Activated CD8-positive, alpha-beta memory T cell treated with anti-CD3 and anti-CD28 coated beads for 36 hours (primary cell): ENCODE data around the gene ZG16B. TPM values are rescaled to one million over a fixed set of nuclear protein-coding genes. Genes with fewer than 3 reads are reported as not detected.

ENCODE experiments used
- CTCF ChIA-PET: fragments of 350-600 bp; sonication (Branson Sonifier 250); formaldehyde crosslinking; loops from one replicate; lab custom pipeline; 2021; ENCODE audit warnings: antibody characterized with exemption; lab: Charles Lee
- POLR2A ChIA-PET: fragments of 350-600 bp; sonication (Branson Sonifier 250); formaldehyde crosslinking; loops from one replicate; lab custom pipeline; 2021; ENCODE audit warnings: antibody characterized with exemption; lab: Charles Lee
- total RNA-seq, 2 experiments: library from RNA; stranded (reverse); gene quantifications; one replicate each; pipeline ENCODE4 v1.2.3, GENCODE V29; 2021

ZG16B gene
- total RNA-seq, 2 experiments from 2014 or later = 0.63 to 0.71 TPM

DNA sequence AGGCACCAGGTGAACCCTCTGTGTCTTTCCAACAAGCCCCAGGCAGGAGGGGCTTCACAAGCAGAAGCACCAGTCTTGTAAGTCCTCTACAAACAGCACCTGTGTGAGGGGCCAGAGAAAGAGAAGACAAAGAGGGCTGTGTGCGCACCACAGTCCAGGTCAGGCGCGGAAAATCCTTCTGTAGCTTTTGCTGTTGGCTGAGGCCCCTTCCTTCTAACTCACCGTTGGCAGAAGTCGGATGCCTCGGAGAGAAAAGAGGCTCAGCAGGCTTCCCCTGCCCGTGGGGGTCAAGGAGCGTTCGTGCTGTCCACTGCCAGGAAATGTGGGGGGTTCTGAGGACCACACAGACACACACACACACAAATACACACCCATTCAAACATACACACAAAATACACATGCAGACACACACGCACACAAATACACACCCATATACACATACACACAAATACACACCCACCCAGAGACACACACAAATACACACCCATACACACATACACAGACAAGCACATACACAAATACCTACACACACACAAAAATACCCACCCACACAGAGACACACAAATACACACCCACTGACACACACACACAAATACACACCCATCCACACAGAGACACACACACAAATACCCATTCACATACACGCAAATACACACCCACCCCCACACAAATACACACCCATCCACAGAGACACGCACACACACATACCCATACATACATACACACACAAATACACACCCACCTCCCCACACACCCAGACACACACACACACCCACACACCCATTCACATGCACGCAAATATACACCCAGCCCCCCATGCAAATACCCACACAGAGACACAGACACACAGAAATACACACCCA, 6.8 kb downstream of the ZG16B start:
- ChIA-PET POLR2A (no interaction called here), CTCF (no interaction called here)

DNA sequence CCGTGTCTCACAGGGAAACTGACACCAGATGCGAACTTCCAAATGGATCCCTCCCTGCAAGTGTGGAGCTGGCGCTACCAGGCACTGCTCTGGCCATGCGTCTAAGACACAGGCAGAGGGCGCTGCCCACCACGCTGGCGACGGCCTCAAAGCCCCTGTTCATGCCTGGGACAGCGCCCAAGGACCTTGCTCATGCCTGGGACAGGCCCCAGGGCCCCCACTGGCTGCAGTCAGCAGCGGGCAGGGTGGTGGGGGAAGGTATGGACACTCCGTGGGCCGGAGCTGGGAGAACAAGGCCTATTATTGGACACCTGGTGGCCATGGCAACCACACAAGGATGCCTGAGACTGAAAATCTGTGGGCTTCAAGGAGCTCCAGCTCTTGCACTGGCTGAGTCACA, 8.8 kb downstream of the ZG16B start:
- POLR2A ChIA-PET = no interaction called here
- CTCF ChIA-PET = interaction anchor here (0.5 to 2.2 kb wide), 16 partner anchors 8 to 104 kb away, joined by 3 to 19 read pairs (median 4); no protein-coding TSS in a partner anchor

DNA sequence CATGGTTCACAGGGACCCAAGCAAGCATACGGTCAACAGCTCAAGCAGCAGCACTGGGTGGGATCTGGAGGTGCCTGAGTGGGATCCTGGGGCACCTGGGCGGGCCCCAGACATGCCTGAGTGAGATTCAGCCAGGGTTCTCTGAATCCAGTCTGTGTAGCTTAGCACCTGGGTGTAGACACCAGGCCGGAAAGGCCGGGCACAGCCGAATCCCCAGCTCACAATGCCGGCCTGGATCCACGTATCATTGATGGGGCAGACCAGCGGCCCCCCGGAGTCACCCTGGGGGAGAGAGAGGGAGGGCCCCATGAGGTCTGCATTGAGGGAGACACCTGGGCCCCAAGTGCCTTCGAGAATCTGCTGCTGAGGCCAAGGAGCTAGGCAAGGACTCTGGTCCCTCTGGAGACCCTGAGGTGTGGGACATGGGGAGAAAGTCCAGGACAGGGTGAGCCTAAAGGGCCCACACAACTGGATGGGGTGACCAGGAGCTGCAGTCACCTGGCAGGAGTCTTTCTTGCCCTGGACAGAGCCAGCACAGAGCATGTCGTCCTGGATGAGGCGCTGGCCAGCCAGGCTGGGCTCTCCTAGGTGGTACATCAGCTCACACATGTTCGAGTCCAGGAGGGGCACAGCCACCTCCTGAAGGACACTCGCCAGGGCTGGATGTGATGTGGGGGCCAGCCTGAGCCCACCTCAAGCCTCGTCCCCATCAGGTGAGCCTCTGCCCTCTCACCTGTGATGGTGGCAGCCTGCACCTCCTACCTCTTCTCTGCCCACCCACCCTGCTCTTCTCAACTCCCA, 9.7 kb downstream of the ZG16B start:
- POLR2A ChIA-PET = interaction anchor here (0.8 kb wide), 1 partner anchor 29 kb away, joined by 4 read pairs; no protein-coding TSS in a partner anchor
- CTCF ChIA-PET = interaction anchor here (0.5 to 2.2 kb wide), 14 partner anchors 17 to 103 kb away, joined by 3 to 19 read pairs (median 4); no protein-coding TSS in a partner anchor

DNA sequence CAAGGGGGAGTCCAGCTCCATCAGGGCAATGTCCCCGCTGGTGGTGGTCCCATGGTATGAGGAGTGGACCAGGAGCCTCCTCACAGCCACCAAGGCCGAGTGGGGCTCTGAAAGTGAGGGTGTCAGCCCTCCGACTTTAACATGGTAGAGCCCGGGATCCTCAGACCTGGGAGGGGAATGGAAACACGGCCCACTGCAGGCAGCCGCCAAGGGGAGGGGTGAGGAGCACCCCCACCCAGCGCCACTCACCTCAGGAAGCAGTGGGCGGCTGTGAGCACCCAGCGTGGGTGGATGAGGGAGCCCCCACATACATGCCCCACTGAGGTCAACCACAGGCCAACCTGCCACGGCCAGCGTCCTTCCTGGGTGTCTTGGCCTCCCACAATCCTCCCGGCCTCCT, 10.8 kb downstream of the ZG16B start:
- ChIA-PET POLR2A (no interaction called here), CTCF (no interaction called here)

DNA sequence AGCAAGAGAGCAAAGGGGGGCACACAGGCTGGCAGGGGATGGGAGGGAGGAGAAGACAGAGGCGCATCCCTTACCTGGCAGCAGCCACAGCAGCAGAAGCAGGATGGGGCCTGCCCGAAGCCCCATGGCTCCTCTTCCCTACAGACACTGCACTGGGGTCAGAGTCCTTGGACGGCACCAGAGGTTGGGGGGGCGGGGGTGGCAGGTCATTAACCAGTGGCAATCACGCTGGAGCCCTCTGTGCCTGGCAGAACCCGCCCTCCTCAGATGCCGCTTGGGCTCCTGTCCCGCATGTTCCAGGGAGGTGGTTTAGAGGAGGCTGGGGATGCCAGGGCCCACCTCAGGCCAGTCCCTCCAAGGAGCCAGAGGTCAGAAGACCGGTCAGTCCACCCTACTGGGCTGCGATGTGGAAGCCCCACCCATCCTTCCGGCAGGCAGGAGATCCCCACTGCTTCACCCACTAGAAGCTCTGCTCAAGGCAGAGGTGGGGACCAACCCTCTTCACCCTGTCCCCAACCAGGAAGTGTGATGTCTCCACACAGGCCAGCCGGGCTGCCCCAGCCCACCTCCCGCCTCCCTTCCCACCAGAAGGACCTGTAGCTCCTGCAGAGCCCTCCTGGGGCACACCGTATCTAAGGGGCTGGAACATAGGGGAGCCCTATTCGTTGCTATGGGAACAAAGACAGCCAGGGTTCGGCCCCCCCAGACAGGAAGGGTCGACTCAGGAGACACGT, 11.7 kb downstream of the ZG16B start:
- CTCF ChIA-PET = interaction anchor here (0.7 to 1.9 kb wide), 8 partner anchors 13 to 123 kb away, joined by 3 to 9 read pairs (median 4); no protein-coding TSS in a partner anchor

DNA sequence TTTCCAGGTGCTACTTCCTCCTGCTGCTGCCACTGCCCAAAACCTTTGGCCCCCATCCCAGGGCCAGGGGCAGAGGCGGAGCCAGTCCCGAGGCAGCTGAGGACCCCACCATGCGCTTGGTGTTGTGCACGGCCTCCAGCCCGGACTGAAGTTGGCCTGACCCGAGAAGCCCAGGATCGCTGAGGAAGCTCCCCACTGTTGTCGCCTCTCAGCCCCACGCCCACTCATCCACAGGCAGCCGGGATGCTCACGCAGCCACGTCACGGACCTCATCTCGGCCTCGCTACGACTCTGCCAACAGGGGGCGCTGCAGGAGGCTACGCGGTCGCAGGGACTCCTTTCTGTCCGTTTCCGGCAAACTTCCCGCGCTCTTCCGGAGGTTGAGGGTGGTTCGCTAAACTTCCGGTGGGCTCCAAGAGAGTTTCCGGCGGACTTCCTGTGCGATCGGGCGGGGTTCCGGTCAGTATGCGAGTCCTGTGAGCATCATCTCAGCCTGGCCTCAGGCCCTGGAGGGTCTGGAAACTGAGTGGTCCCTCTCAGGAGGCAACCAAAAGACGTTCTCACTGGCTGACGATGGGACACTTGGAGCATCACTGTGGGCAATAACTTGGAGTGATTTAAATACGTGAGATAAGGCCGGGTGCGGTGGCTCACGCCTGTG, 12.4 kb downstream of the ZG16B start:
- ChIA-PET CTCF (interaction anchor here (0.7 to 1.9 kb wide), 8 partner anchors 12 to 124 kb away, joined by 3 to 9 read pairs (median 4); no protein-coding TSS in a partner anchor), POLR2A (interaction anchor here (1.3 kb wide), 1 partner anchor 25 kb away, joined by 5 read pairs; no protein-coding TSS in a partner anchor)

More for the DNA sequence above, 11.7 kb downstream of the ZG16B start:
- POLR2A ChIA-PET = interaction anchor here (1.3 kb wide), 1 partner anchor 26 kb away, joined by 5 read pairs; no protein-coding TSS in a partner anchor

DNA sequence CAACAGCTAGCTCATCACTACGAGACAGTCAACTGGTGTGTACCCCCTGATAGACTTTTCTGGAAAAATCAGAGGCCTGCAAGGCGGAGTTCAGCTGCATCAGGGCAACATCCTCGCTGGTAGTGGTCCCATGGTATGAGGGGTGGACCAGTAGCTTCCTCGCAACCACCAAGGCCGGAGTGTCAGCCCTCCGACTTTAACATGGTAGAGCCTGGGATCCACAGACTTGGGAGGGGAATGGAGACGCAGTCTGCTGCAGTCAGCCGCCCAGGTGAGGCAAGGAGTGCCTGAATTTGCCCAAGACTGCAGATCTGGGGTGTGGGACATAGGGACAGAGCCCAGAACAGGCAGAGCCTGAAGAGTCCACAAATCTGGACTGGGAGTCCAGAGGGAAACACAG, 13.4 kb downstream of the ZG16B start:
- CTCF ChIA-PET = interaction anchor here (0.7 to 1.9 kb wide), 2 partner anchors 11 to 25 kb away, joined by 3 to 9 read pairs; no protein-coding TSS in a partner anchor

DNA sequence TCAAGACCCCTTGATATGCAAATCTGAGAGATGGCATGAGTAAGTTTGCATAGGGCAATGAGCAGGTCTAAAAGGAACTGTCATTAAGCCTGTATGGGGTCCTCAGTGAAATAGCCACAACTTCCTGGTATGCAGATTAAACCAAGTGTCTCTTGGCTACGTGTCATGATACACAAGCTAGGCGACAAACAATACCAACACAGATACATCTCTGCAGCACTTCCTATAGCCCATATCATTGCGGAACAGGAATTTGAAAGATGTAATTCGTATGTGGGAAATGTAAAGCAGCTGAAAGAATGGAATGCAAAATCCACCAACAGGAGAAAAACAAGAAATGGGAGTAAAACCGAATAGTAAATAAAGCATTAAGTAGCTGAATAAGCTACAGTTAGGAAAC, 15.0 kb downstream of the ZG16B start:
- ChIA-PET POLR2A (interaction anchor here (1.2 kb wide), 1 partner anchor 60 kb away, joined by 3 read pairs; no protein-coding TSS in a partner anchor), CTCF (interaction anchor here (1.1 kb wide), 1 partner anchor 23 kb away, joined by 4 read pairs; no protein-coding TSS in a partner anchor)

More for the DNA sequence above, 13.4 kb downstream of the ZG16B start:
- POLR2A ChIA-PET = no interaction called here

DNA sequence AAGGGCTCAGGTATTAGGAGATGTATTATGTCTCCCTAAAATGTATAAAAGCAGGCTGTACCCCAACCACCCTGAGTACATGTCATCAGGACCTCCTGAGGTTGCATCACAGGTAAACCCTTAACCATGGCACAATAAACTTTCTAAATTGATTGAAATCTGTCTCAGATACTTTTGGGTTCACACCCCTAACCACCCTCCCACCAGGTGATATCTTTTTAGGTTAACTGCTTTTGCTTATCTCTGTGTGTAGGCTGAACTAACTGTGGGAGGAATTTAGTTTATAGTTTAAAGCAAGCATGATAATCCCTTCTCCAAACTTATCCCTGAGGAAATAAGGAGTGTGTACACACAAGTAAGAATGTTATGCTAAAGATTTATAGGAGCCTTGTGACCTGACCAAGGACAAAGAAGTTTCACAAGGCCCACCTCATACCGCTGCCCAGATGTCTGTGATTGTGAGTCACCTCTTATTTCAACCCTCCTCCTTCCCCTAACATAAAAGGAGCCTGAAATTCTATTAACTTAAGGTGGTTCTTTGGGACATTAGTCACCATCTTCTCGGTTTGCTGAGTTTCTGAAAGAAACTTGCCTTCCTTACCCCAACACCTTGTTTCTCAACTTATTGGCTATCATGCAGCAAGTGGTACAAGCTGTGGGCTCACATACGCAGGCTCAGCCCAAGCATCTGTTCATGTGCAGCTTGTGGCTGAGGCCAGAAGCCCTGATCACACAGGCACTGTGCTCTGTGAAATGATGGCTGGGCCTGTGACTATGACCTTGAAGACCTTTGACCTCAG, 16.6 kb downstream of the ZG16B start:
- ChIA-PET POLR2A (no interaction called here), CTCF (interaction anchor here (0.9 kb wide), 1 partner anchor 8 kb away, joined by 3 read pairs; no protein-coding TSS in a partner anchor)

DNA sequence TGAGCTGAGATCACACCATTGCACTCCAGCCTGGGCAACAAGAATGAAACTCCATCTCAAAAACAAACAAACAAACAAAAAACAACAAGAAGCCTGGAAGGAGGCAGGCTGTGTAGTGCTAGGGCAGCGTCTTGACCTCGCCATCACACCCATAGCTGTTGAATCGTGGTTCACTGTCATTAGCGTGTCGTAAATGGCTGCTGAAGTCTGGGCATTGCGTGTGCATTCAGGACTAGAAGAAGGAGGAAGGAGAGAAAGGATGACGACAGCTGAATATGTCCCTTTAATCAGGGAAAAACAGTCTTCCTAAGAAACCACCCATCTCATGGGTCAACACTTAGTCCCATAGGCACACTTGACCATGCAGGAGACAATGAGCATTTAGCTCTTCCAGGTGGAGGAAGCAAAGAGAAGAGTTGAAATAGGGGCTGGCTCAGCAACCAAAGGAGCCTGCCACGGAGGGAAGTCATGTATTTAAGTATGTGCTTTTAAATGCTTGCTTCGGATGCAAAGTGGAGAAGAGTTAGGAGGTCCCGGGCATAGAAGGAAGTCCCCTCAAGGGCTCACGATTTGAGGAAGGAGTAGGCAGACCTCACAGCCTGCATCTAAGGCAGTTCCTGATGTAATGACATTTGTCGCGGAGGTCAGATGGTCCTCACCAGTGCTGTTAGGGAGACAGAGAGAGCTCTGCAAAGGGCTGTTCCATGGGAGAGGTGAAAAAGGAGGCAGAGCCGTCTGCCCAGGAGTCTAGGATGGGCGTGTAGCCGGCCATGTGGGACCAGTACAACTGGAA, 19.0 kb downstream of the ZG16B start:
- CTCF ChIA-PET = no interaction called here
- POLR2A ChIA-PET = no interaction called here

DNA sequence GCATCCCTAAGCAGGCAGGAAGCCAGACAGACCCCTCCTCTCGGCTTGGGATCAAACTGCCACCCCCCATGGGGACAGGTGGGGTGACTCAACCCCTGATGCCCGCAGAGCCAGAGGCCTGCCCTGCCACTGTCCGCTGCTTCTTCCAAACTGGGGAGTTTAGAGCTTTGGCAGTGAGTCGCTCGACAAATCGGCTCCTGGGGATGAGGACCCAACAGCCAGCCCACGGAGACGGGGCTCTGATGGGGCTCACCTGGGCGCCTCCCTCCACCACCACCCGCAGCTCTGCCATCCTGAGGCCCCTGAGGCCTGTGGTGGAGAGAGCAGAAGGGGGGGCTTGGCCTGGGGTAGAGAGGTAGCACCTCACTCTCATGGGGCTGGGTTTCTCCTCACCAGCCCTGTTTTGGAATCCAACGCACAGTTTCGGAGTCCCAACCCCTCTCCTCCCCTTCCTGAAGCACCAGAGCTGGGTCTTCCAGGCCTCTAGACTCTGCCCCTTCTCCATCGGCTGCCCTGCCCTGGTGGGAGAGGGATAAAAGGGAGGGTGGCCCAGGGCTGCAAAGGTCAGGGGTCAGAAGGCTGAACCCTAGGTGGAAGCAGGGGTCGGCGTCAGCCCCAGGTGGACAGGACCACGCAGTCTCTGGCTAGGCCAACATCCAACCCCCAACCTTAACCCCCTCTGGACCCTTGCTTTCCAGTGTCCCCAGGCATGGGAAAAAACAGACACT, 22.1 kb downstream of the ZG16B start:
- CTCF ChIA-PET = no interaction called here
- POLR2A ChIA-PET = no interaction called here

DNA sequence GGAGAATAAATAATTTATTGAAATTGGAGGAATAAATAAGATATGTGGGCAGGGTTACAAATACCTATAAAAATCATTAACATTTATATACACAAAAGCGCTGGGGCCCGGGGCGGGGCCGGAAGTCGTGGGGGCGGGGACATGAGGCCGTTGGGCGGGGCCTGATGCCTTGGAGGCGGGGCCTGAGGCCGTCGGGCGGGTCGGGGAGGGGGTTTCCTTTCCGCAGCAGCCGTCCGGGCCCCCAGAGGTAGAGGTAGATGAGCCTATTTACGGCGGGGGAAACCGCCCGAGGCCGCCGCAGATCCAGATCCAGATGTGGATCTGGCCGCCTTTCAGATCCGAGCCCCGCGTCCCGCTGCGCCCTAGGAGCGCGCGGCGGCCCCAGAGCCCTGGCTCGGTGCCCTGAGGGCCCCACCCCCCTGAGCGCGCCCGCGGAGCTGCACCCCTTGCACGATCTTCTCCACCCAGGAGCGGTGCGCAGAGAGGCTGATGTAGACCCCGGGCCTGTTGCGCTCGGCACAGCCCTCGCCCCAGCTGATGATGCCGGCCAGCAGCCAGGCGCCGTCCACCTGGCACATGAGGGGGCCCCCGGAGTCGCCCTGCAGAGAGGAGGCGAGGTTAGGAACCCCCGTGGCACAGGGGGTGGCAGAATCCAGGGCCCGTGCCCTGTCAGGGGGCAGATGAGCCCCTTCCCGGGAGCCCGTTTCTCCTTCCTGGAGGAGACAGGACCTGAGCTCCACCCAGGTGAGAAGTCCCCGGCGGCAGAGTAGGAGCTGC, 22.8 kb downstream of the ZG16B start:
- CTCF ChIA-PET = no interaction called here
- POLR2A ChIA-PET = no interaction called here

DNA sequence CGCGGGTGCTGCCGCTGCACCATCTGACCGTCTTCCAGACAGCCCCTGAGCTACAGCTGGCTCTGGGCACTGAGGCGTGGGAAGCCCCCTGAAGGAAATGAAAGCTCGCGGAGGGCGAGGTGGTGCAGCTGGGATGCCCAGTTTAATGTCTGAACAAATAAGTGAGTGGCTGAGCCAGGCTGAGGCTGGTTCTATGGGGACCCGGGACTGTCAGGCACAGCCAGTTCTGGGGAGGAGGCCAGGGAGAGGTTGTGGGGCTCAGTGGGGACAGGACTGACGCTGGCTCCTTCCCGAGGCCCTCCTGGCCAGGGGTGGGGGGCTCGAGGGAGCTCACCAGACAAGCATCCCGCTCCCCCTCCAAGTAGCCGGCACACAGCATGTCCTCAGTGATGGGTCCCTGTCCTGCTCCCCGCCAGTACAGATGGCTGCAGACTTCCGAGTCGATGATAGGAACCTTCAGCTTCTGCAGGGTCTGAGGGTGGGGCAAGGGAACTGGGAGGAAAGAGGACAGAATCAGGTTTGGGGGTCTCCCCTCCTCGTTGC, 23.5 kb downstream of the ZG16B start:
- ChIA-PET CTCF (interaction anchor here (0.5 to 1.5 kb wide), 3 partner anchors 10 to 33 kb away, joined by 3 to 9 read pairs (median 3); no protein-coding TSS in a partner anchor), POLR2A (no interaction called here)

DNA sequence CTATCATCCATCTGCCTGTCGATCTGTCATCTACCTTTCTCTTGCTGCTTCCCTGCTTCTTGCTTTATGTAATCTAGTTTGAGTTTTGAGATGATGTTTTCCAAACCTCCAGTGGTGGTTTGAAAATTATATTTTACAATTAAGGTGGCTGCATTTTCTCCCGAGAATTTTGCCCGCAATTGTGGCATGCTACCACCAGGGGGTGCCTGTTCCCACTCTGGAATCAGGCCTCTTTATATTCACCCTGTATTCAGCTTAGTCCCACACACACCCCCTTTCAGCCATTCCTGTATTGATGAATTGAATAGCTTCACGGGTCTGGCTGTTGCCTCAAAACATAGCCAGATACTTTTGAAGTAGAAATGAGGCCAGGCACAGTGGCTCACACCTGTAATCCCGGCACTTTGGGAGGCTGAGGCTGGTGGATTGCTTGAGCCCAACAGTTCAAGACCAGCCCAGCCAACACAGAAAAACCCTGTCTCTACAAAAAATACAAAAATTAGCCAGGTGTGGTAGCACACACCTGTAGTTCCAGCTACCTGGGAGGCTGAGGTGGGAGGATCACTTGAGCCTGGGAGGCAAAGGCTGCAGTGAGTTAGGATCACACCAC, 24.7 kb downstream of the ZG16B start:
- ChIA-PET CTCF (interaction anchor here (0.6 to 1.5 kb wide), 6 partner anchors 12 to 90 kb away, joined by 3 to 9 read pairs (median 4); no protein-coding TSS in a partner anchor), POLR2A (no interaction called here)
